ENCODE data around the gene SMC1A. TPM values are rescaled to one million over a fixed set of nuclear protein-coding genes. Genes with fewer than 3 reads are reported as not detected.

The SMC1A gene
- total RNA-seq, 1 donor from 2014 or later: 40.0 TPM

DNA sequence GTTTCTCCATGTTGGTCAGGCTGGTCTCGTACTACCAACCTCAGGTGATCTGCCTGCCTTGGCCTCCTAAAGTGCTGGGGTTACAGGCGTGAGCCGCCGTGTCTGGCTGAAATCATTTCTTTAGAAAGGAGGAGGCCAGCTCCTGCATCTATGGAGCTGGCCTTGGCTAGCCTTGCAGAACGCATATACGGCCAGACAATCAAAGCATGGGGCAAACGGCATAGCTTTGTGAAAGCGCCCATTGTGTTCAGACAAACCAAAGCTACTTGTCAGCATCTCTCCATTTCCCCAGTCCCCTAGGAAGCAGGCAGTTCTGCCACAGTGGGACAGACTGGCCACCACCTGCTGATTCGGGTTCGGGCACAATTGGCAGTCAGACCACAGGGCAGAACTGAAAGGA, 92.1 kb downstream of the SMC1A start:
- H3K4me3 ChIP-seq (ENCODE audit: low read depth, low read length): no peak overlapping the region
- no peak for DNase-seq (ENCODE audit: low read depth)
- TF ChIP-seq, protein P1, sequence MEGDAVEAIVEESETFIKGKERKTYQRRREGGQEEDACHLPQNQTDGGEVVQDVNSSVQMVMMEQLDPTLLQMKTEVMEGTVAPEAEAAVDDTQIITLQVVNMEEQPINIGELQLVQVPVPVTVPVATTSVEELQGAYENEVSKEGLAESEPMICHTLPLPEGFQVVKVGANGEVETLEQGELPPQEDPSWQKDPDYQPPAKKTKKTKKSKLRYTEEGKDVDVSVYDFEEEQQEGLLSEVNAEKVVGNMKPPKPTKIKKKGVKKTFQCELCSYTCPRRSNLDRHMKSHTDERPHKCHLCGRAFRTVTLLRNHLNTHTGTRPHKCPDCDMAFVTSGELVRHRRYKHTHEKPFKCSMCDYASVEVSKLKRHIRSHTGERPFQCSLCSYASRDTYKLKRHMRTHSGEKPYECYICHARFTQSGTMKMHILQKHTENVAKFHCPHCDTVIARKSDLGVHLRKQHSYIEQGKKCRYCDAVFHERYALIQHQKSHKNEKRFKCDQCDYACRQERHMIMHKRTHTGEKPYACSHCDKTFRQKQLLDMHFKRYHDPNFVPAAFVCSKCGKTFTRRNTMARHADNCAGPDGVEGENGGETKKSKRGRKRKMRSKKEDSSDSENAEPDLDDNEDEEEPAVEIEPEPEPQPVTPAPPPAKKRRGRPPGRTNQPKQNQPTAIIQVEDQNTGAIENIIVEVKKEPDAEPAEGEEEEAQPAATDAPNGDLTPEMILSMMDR (conservative IDR thresholded peaks at IDR 0.05; ENCODE audit: low read depth, low read length): no peak

DNA sequence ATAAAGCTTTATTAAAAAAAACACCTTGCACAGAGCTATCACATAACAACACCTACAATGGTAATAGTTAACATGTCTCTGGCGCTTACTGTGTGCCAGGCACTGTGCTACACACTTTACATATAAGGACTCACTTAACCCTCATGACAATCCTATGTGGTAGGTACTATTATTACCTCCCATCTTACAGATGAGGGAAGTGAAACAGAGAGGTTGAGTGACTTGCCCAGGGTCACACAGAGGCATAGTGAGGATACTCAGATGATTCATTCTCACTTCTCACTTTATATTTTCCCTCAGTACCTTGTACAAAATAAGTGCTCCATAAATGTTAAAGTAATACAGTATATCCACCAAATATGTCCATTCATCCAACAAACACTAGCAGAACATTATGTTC, 97.7 kb downstream of the SMC1A start:
- DNase-seq (ENCODE audit: low read depth): no peak
- TF ChIP-seq, protein P1 (conservative IDR thresholded peaks at IDR 0.05; ENCODE audit: low read depth, low read length): no peak
- H3K4me3 ChIP-seq (ENCODE audit: low read depth, low read length): no peak overlapping the region

Other genes starting within 250 kb of the SMC1A start
- 39.2 and 60.0 TPM in 2 replicates for gene KDM5C, start 197.4 kb downstream of the SMC1A start, total RNA-seq
- 3.9 and 4.5 TPM in 2 replicates for gene IQSEC2, start 141.1 kb downstream of the SMC1A start, total RNA-seq
- 0.07 and 0.92 TPM in 2 replicates for gene RIBC1, start 219 bp upstream of the SMC1A start, total RNA-seq
- 99.2 and 102 TPM in 2 replicates for gene HSD17B10, start 11.7 kb upstream of the SMC1A start, total RNA-seq

All from epithelial cell of proximal tubule (primary cell).